Cardiac ventricle fibroblast (primary cell): ENCODE data around the gene INHBA. TPM values are rescaled to one million over a fixed set of nuclear protein-coding genes. Genes with fewer than 3 reads are reported as not detected.

Source experiments
- total RNA-seq: library from RNA; depleted of rRNA; stranded (reverse); fragments of >200 nt; gene quantifications from 2 replicates; pipeline ENCODE4 v1.2.3, GENCODE V29; 2015

INHBA gene
- 1.5 and 1.9 TPM in 2 replicates for total RNA-seq

DNA sequence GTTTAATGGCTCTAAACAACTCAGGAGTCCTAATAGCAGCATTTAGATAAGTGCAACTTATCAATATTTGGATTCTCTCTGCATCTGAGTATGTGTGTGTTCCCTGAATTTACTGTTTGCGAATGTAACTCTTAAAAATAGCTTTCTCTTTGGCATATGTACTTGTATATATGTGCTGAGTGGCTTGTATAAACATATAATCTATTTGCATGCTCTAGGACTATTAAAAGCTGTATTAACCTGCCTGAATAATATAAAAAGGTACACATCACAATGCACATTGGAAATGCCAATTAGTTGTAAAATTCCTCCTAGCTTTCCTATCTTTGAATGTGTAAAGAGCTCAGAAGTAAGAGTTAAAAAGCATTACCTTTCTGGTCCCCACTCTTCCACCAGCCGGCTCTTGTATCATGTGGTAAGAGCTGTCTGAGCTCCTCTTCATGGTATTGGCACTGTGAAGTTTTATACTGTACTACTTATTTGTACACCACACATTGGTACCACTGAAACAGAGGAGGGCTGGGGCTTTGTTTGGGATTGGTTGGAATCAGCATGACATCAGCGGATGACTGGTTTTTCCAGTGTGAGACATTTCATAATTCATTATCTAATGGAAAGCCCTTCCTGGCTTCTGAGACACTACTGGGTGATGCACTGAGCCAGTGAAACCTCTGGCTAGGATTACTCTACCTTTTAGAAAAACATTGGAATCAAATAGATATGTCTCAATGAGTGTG, at the start of gene INHBA:
Gene INHBA (minus strand): TSS at position 456 of the 737 bp plus-strand sequence. CDS start 2,716 bp downstream, outside the sequence.

